Measurements from ENCODE around the gene GCK.

DNA sequence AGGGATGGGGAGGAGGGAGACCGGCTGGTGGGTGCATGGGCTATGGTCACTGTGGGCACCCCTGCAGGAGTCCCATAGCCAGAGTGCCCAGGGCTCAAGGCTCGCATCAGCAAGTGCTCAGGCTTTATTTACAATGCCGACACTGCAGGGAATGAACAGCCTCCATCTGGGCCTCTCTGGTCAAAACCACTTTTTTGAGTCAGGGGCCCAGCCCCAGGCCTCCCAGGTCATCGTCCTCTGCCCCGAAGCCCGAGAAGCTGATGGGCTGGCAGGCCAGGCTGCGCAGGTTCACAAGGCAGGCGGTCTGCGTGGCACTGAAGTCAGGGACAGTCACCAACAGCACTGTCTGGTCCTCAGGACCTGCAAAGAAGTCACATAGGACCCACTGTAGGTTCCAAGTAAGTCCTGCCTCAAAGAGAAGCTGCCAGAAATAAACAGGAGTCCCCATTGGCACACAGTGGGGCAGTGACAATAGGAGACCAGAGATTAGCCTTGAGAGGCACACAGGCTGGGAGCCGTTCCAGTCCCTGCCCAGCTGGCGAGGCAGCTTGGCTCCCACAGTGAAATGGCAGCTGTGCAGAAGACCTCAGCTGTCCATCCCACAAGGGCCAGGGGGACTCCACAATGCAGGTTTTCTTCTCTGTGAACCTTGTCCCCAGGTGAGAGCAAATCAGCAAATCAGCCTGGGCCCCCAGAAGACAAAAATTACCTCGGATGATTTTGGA, 74.5 kb downstream of the GCK start:
- TF ChIP-seq, protein P1, sequence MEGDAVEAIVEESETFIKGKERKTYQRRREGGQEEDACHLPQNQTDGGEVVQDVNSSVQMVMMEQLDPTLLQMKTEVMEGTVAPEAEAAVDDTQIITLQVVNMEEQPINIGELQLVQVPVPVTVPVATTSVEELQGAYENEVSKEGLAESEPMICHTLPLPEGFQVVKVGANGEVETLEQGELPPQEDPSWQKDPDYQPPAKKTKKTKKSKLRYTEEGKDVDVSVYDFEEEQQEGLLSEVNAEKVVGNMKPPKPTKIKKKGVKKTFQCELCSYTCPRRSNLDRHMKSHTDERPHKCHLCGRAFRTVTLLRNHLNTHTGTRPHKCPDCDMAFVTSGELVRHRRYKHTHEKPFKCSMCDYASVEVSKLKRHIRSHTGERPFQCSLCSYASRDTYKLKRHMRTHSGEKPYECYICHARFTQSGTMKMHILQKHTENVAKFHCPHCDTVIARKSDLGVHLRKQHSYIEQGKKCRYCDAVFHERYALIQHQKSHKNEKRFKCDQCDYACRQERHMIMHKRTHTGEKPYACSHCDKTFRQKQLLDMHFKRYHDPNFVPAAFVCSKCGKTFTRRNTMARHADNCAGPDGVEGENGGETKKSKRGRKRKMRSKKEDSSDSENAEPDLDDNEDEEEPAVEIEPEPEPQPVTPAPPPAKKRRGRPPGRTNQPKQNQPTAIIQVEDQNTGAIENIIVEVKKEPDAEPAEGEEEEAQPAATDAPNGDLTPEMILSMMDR (IDR thresholded peaks at IDR 0.05) = no peak
- TF ChIP-seq POLR2A (IDR thresholded peaks at IDR 0.05) = no peak
